ENCODE measurements around the gene ADGRL1. TPM values are rescaled to one million over a fixed set of nuclear protein-coding genes. Genes with fewer than 3 reads are reported as not detected.
"Not testable (repeated sequence)": the region's sequence is repeated elsewhere in the genome, so short reads cannot be mapped to it uniquely, and the experiment has no call there.

Gene ADGRL1
- total RNA-seq, 2 experiments from 2014 or later, result 22.2 to 23.9 TPM

GRCh38 chr19:14222886-14223285 is 16.9 kb upstream of the ADGRL1 start:
- Mint-ChIP-seq H3K4me3 (no peak overlapping the region), H3K27ac (no peak overlapping the region), H3K9me3 (no peaks in the 10 kb centered on the region), H3K4me1 (ENCODE audit: low read depth) (peaks cover 13% of the 10 kb centered on the region), H3K36me3 (ENCODE audit: low read depth) (no peaks in the 10 kb centered on the region), H3K27me3 (no peaks in the 10 kb centered on the region)
- no peak for ATAC-seq (ENCODE audit: poor library complexity)
- Histone ChIP-seq H3K27me3 (ENCODE audit: control insufficient read depth in 1 of 2, insufficient read depth in 2 of 2, low read length in 2 of 2) (no peaks in the 10 kb centered on the region), H3K4me3 (ENCODE audit: low read length) (no peak overlapping the region), H3K4me1 (ENCODE audit: insufficient read depth, low read length) (peaks cover 8% of the 10 kb centered on the region), H3K9me3 (ENCODE audit: control insufficient read depth in 1 of 2, insufficient read depth in 1 of 2, low read length in 2 of 2) (no peaks in the 10 kb centered on the region), H3K27ac (ENCODE audit: low read depth in 1 of 2, low read length in 2 of 2) (no peak overlapping the region), H3K36me3 (ENCODE audit: insufficient read depth, low read length) (no peaks in the 10 kb centered on the region)
- TF ChIP-seq CTCF (IDR thresholded peaks at IDR 0.05), result no peak
- intact Hi-C loops (cut with DNase I, micrococcal nuclease), result no loop called here
- no peak for DNase-seq
- POLR2A ChIA-PET, result interaction anchor here (0.7 kb wide), 1 partner anchor 125 kb away, joined by 5 read pairs; no protein-coding TSS in a partner anchor
- CTCF ChIA-PET, result interaction anchor here (0.7 kb wide), 1 partner anchor 164 kb away, joined by 4 read pairs; no protein-coding TSS in a partner anchor

GRCh38 chr19:14221345-14221744 is 15.4 kb upstream of the ADGRL1 start:
- H3K27ac ChIP-seq (ENCODE audit: low read depth in 1 of 2, low read length in 2 of 2); H3K27me3 Mint-ChIP-seq; H3K36me3 ChIP-seq (ENCODE audit: insufficient read depth, low read length); H3K9me3 Mint-ChIP-seq; intact Hi-C loops (cut with DNase I, micrococcal nuclease); H3K27me3 ChIP-seq (ENCODE audit: control insufficient read depth in 1 of 2, insufficient read depth in 2 of 2, low read length in 2 of 2); H3K9me3 ChIP-seq (ENCODE audit: control insufficient read depth in 1 of 2, insufficient read depth in 1 of 2, low read length in 2 of 2); H3K36me3 Mint-ChIP-seq (ENCODE audit: low read depth): not testable (repeated sequence)
- ChIA-PET POLR2A (interaction anchor here (0.6 to 0.7 kb wide), 2 partner anchors 127 to 189 kb away, joined by 3 read pairs; partner anchors contain the start of gene IL27RA), CTCF (interaction anchor here (0.6 to 1.0 kb wide), 3 partner anchors 85 to 137 kb away, joined by 3 read pairs; partner anchors contain the start of gene ASF1B)
- H3K27ac Mint-ChIP-seq, result peak overlapping the region; percentile 3
- peaks cover 18% of the 10 kb centered on the region for H3K4me1 Mint-ChIP-seq (ENCODE audit: low read depth)
- H3K4me3 Mint-ChIP-seq, result peak overlapping the region; percentile 45
- peak overlapping the region; percentile 3 for H3K4me3 ChIP-seq (ENCODE audit: low read length)
- peaks cover 14% of the 10 kb centered on the region for H3K4me1 ChIP-seq (ENCODE audit: insufficient read depth, low read length)
- ATAC-seq (ENCODE audit: poor library complexity), result peak; percentile 88
- DNase-seq, result peak; percentile 54 to 88 (median 71)
- TF ChIP-seq CTCF (IDR thresholded peaks at IDR 0.05), result peak; percentile 60

GRCh38 chr19:14218620-14219330 is 12.8 kb upstream of the ADGRL1 start:
- no peak for DNase-seq
- CTCF ChIA-PET, result no interaction called here

GRCh38 chr19:14217886-14218285 is 11.9 kb upstream of the ADGRL1 start:
- H3K9me3 ChIP-seq (ENCODE audit: control insufficient read depth in 1 of 2, insufficient read depth in 1 of 2, low read length in 2 of 2); H3K27me3 Mint-ChIP-seq; H3K9me3 Mint-ChIP-seq; H3K27ac Mint-ChIP-seq; H3K27ac ChIP-seq (ENCODE audit: low read depth in 1 of 2, low read length in 2 of 2); H3K4me3 Mint-ChIP-seq; ATAC-seq (ENCODE audit: poor library complexity); H3K36me3 Mint-ChIP-seq (ENCODE audit: low read depth); H3K4me3 ChIP-seq (ENCODE audit: low read length); H3K36me3 ChIP-seq (ENCODE audit: insufficient read depth, low read length); DNase-seq; H3K27me3 ChIP-seq (ENCODE audit: control insufficient read depth in 1 of 2, insufficient read depth in 2 of 2, low read length in 2 of 2): not testable (repeated sequence)
- ChIA-PET POLR2A (interaction anchor here (1.0 to 1.4 kb wide), 2 partner anchors 10 to 81 kb away, joined by 3 to 5 read pairs; partner anchors contain the start of gene ASF1B), CTCF (interaction anchor here (1.2 to 1.8 kb wide), 5 partner anchors 10 to 130 kb away, joined by 3 to 8 read pairs (median 5); partner anchors contain the start of gene ASF1B)
- H3K4me1 Mint-ChIP-seq (ENCODE audit: low read depth), result peaks cover 18% of the 10 kb centered on the region
- peaks cover 14% of the 10 kb centered on the region for H3K4me1 ChIP-seq (ENCODE audit: insufficient read depth, low read length)
- intact Hi-C loops (cut with DNase I, micrococcal nuclease), result loop anchor here (5.0 to 10.0 kb wide), 2 partner anchors 67 to 69 kb away; no protein-coding TSS in a partner anchor

More at GRCh38 chr19:14218620-14219330, 12.8 kb upstream of the ADGRL1 start:
- H3K27me3 Mint-ChIP-seq, result no peaks in the 10 kb centered on the region
- no peaks in the 10 kb centered on the region for H3K36me3 Mint-ChIP-seq (ENCODE audit: low read depth)
- H3K27ac ChIP-seq (ENCODE audit: low read depth in 1 of 2, low read length in 2 of 2), result no peak overlapping the region
- no peaks in the 10 kb centered on the region for H3K36me3 ChIP-seq (ENCODE audit: insufficient read depth, low read length)
- POLR2A ChIA-PET, result interaction anchor here (1.4 kb wide), 1 partner anchor 11 kb away, joined by 5 read pairs; no protein-coding TSS in a partner anchor
- TF ChIP-seq CTCF (IDR thresholded peaks at IDR 0.05), result no peak
- no peak overlapping the region for H3K4me3 Mint-ChIP-seq
- no peak for ATAC-seq (ENCODE audit: poor library complexity)
- no peaks in the 10 kb centered on the region for H3K9me3 Mint-ChIP-seq
- H3K4me3 ChIP-seq (ENCODE audit: low read length), result no peak overlapping the region
- H3K9me3 ChIP-seq (ENCODE audit: control insufficient read depth in 1 of 2, insufficient read depth in 1 of 2, low read length in 2 of 2), result no peaks in the 10 kb centered on the region
- intact Hi-C loops (cut with DNase I, micrococcal nuclease), result loop anchor here (5.0 to 10.0 kb wide), 2 partner anchors 66 to 69 kb away; no protein-coding TSS in a partner anchor
- H3K27me3 ChIP-seq (ENCODE audit: control insufficient read depth in 1 of 2, insufficient read depth in 2 of 2, low read length in 2 of 2), result no peaks in the 10 kb centered on the region
- H3K27ac Mint-ChIP-seq, result no peak overlapping the region
- peaks cover 14% of the 10 kb centered on the region for H3K4me1 ChIP-seq (ENCODE audit: insufficient read depth, low read length)
- peaks cover 18% of the 10 kb centered on the region for H3K4me1 Mint-ChIP-seq (ENCODE audit: low read depth)

Measured in CD4-positive, alpha-beta T cell (primary cell).